Measurements from ENCODE around the gene SIGLEC5.

- TF ChIP-seq CTCF (IDR thresholded peaks at IDR 0.05), result peak in 2 of 7 experiments; percentile 15 to 23
- no peak for TF ChIP-seq POLR2A (IDR thresholded peaks at IDR 0.05)
These were observed 7.3 kb upstream of the SIGLEC5 start for GRCh38 chr19:51637362-51637978.

Data from body of pancreas (tissue), 4 donors.